GM10248 (cell line): Measurements from ENCODE around the gene CCDC33.

ENCODE experiments used
- CTCF ChIA-PET: fragments of 300-600 bp; sonication (Branson Sonifier 250); formaldehyde crosslinking; extraction: SDS; loops from one replicate; lab custom pipeline; 2021; ENCODE audit warnings: antibody characterized with exemption; lab: Yijun Ruan, JAX
- POLR2A ChIA-PET: fragments of 350-650 bp; sonication (Branson Sonifier 250); formaldehyde crosslinking; extraction: SDS; loops from one replicate; lab custom pipeline; 2020; ENCODE audit warnings: antibody characterized with exemption; lab: Yijun Ruan, JAX
- DNase-seq: peaks from one replicate; pipeline ENCODE4 v3.0.0; 2012; ENCODE audit errors: extremely low spot score
- TF ChIP-seq, protein P1 (sequence below): IDR thresholded peaks from 2 replicates; pipeline ENCODE4 v1.5.1; 2012; ENCODE audit warnings: mild to moderate bottlenecking, low read depth; ENCODE audit errors: extremely low read depth, missing control alignments, control extremely low read depth

Gene CCDC33

DNA sequence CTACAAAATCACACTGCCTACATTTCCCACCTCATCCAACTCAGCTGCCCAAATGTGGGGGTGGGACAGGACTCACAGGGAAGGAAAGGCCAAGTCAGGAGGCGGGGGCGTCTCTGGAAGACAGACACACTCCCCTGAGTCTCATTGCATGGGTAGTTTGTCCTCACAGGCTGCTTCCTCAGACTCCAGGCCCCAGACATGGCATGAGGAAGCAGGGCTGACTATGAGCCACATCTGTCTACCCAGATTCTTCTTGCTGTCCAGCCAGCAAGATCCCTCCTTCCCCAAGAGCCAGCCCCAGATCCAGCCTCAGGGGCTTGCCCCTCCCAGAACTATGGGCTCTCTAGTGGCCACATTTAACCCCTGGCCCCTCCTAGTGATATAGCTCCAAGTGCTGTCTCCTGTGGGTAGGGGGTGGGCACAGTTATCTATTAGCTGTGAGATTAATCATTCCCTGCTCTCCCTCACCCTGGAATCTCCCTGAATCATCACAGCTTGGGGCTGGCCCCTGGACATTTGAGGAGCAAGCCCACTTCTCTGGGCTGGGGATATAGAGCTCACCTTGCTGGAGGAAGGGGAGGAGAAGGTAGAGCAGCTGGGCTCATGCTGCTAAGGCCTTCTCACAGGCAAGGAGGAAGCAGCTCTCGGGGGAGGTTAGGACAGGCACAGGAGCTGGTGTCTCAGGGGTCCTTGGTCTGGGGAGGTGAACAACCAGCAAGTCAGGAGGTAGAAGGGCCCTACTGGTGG lies 2.1 kb upstream of the CCDC33 start:
- no peak for DNase-seq
- ChIA-PET POLR2A (no interaction called here), CTCF (interaction anchor here (0.7 to 1.4 kb wide), 5 partner anchors 12 to 34 kb away, joined by 3 to 4 read pairs (median 3); no protein-coding TSS in a partner anchor)
- TF ChIP-seq, protein P1, sequence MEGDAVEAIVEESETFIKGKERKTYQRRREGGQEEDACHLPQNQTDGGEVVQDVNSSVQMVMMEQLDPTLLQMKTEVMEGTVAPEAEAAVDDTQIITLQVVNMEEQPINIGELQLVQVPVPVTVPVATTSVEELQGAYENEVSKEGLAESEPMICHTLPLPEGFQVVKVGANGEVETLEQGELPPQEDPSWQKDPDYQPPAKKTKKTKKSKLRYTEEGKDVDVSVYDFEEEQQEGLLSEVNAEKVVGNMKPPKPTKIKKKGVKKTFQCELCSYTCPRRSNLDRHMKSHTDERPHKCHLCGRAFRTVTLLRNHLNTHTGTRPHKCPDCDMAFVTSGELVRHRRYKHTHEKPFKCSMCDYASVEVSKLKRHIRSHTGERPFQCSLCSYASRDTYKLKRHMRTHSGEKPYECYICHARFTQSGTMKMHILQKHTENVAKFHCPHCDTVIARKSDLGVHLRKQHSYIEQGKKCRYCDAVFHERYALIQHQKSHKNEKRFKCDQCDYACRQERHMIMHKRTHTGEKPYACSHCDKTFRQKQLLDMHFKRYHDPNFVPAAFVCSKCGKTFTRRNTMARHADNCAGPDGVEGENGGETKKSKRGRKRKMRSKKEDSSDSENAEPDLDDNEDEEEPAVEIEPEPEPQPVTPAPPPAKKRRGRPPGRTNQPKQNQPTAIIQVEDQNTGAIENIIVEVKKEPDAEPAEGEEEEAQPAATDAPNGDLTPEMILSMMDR = no peak

DNA sequence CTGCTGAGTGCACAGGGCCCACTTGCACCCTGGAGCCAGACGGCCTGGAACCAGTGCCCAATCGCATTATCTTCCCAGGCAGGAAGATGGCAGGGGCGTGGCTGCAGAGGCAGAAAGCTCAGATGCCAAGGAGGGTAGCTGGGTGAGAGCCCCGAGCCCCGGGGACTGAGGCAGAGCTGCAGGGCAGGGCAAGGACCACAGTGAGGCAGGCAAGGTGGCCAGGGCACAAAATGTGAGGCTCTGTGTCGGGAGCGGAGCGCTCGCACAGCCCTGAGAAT lies 1.6 kb upstream of the CCDC33 start:
- TF ChIP-seq, protein P1 = no peak
- DNase-seq = no peak
- ChIA-PET POLR2A (no interaction called here), CTCF (interaction anchor here (1.1 to 1.4 kb wide), 2 partner anchors 12 to 18 kb away, joined by 3 to 4 read pairs; no protein-coding TSS in a partner anchor)

DNA sequence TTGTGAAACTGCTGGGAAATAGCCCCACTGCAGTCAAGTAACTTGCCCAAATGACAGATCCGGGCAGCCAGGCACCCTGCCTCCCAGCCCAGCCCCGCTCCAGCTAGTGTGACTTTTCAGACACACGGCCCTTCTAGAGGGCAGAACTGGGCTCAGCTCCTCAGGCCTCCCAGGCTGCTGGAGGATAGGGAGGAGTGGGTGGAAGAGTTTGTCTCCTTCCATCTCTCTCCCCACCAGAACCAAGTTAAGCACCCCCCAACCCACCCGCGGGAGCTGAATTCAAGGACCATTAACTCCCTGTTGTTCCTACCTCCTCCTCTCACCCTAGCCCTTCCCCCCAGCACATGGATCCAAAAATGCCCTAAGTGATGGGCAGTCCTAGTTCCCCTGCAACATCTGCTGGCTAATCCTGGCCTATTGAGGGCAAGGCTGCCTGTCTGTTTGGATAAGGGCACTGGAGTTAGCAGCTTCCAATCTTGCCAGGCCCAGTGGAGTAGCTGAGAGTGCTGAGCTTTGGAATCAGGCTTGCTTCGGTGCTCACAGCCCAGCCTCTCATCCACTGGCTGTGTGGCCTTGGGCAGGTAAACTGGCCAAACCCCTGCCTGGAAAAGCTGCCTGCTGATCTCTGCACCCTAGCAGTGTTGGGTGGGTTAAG lies 3.1 kb downstream of the CCDC33 start:
- DNase-seq = no peak
- TF ChIP-seq, protein P1 = no peak
- POLR2A ChIA-PET = no interaction called here
- CTCF ChIA-PET = interaction anchor here (1.3 to 1.9 kb wide), 2 partner anchors 11 to 81 kb away, joined by 3 to 5 read pairs; no protein-coding TSS in a partner anchor

DNA sequence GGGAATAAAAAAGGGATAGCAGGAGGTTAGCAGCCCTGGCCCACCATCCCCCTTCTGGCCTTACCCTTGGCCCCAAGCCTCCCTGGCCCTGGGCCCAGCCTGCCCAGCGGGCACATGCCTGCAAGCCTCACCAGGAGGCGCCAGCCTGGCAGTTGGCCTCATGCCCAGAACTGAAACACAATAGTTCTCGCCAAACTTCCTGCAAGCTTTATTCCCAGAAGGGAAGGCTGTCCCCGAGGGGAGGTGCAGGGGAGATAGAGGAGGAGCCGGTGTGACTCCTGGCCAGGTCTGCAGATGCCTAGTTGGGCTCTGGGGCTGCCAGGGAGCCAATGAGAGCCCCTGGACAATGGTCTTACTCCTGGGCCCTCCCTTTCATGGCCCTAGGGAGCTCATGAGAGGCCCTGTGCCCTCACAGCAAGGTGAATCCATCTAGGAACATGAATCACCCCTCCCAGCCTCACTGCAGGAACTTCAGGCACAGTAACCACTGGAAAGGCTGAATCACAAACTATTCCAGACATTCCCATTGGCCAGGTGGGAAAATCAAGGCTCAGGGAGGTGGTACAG lies 4.0 kb downstream of the CCDC33 start:
- ChIA-PET CTCF (no interaction called here), POLR2A (no interaction called here)
- DNase-seq = no peak
- TF ChIP-seq, protein P1 = no peak

DNA sequence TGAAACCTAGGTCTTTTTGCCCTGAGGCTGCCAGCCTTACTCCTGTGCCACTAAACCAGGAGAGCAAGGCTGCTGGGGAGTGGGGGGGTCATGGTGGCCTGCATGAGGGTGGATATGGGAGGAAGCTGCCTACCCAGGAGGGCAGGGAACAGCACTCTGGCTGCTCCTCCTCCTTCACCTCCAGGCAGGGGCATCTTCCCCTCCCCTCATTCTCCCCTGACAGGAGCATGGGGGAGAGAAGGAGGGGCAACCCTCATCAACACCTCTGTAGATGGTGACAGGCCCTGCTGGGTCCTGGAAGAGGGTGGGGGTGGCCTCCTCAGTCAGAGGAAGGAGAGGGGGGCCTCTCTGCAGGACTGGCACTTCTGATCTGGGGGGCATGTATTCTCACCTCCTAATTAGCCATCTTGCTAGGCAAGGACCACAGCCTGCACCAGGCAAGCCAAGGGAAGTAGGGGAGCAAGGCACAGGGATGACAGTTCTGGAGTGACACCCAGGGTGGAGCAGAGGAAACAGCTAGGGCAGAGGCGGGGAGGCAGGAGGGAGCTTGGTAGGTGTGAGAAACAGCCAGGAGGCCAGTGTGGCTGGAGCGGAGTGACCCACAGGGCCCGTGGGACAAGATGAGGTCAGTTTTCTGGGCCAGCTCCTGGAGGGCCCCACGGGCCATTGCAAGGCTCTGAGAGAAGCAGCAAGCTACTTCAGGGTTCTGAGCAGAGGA lies 4.9 kb downstream of the CCDC33 start:
- ChIA-PET POLR2A (no interaction called here), CTCF (interaction anchor here (1.4 kb wide), 1 partner anchor 11 kb away, joined by 6 read pairs; no protein-coding TSS in a partner anchor)
- TF ChIP-seq, protein P1 = no peak
- no peak for DNase-seq
